ENCODE data around the gene CCDC181. TPM values are rescaled to one million over a fixed set of nuclear protein-coding genes. Genes with fewer than 3 reads are reported as not detected.
"Not testable (repeated sequence)": the region's sequence is repeated elsewhere in the genome, so short reads cannot be mapped to it uniquely, and the experiment has no call there.

CCDC181 gene
- total RNA-seq, 1 donor, result 1.4 TPM

DNA sequence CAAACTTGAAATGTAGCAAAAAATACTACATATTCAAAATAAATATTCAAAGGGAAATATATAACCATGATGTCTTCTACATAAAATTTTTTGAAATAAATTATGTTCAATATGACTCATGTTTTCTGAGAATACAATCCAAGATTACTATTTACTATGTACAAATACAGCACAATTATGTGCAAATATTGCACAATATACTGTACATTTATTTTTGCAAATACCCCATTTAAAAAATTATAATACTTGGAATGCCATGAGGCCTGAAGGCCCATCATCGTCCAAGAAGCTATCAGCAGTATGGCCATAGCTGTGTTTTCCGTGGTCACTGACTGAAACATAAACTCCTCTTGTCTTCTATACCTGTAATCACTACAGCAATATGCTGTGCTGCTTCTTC lies 12.3 kb downstream of the CCDC181 start:
- H3K4me3 ChIP-seq (ENCODE audit: low read depth, low read length), result no peak overlapping the region
- DNase-seq (ENCODE audit: low read depth), result no peak
- TF ChIP-seq CTCF (IDR thresholded peaks at IDR 0.05; ENCODE audit: insufficient read depth, low read length), result no peak

GRCh38 chr1:169408340-169408739 lies 18.9 kb downstream of the CCDC181 start:
- DNase-seq (ENCODE audit: low read depth); H3K4me3 ChIP-seq (ENCODE audit: low read depth, low read length): not testable (repeated sequence)

DNA sequence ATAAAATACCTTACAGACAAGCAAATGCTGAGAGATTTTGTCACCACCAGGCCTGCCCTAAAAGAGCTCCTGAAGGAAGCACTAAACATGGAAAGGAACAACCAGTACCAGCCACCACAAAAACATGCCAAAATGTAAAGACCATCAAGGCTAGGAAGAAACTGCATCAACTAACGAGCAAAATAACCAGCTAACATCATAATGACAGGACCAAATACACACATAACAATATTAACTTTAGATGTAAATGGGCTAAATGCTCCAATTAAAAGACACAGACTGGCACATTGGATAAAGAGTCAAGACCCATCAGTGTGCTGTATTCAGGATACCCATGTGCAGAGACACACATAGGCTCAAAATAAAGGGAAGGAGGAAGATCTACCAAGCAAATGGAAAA lies 24.7 kb downstream of the CCDC181 start:
- not testable (repeated sequence) for DNase-seq (ENCODE audit: low read depth); H3K4me3 ChIP-seq (ENCODE audit: low read depth, low read length)

- no peak for DNase-seq (ENCODE audit: low read depth)
- no peak for TF ChIP-seq CTCF (IDR thresholded peaks at IDR 0.05; ENCODE audit: insufficient read depth, low read length)
- H3K4me3 ChIP-seq (ENCODE audit: low read depth, low read length), result no peak overlapping the region
Measured at GRCh38 chr1:169395955-169396354, 31.3 kb downstream of the CCDC181 start.

DNA sequence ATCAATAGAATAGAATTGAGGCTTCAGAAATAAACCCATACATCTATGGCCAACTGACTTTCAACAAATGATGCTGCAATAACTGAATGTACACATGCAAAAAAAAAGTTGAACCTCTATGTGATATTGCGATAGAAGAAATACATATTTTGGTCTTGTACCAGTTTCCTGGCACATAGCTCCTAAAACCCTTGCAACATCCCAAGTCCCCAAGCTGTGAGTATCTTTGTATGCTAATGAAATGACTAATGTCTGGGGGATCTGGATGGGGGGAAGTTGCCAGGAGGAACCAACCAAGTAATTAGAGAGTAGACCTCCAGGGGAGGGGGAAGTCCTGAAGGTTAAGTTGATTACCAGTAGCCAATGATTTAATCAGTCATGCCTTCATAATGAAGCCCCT lies 34.9 kb downstream of the CCDC181 start:
- no peak for TF ChIP-seq CTCF (IDR thresholded peaks at IDR 0.05; ENCODE audit: insufficient read depth, low read length)
- DNase-seq (ENCODE audit: low read depth), result peak; percentile 5

GRCh38 chr1:169390303-169390702 lies 37.0 kb downstream of the CCDC181 start:
- no peak for DNase-seq (ENCODE audit: low read depth)
- H3K4me3 ChIP-seq (ENCODE audit: low read depth, low read length), result no peak overlapping the region
- no peak for TF ChIP-seq CTCF (IDR thresholded peaks at IDR 0.05; ENCODE audit: insufficient read depth, low read length)

More for the DNA sequence above, 34.9 kb downstream of the CCDC181 start:
- H3K4me3 ChIP-seq (ENCODE audit: low read depth, low read length), result no peak overlapping the region

GRCh38 chr1:169387399-169387798 lies 39.9 kb downstream of the CCDC181 start:
- no peak for DNase-seq (ENCODE audit: low read depth)
- TF ChIP-seq CTCF (IDR thresholded peaks at IDR 0.05; ENCODE audit: insufficient read depth, low read length), result no peak
- H3K4me3 ChIP-seq (ENCODE audit: low read depth, low read length), result no peak overlapping the region

GRCh38 chr1:169383449-169383848 lies 43.8 kb downstream of the CCDC181 start:
- no peak for DNase-seq (ENCODE audit: low read depth)
- TF ChIP-seq CTCF (IDR thresholded peaks at IDR 0.05; ENCODE audit: insufficient read depth, low read length), result no peak
- no peak overlapping the region for H3K4me3 ChIP-seq (ENCODE audit: low read depth, low read length)
